Astrocyte of the cerebellum (primary cell): Measurements from ENCODE around the gene YDJC.
"Not testable (repeated sequence)": the region's sequence is repeated elsewhere in the genome, so short reads cannot be mapped to it uniquely, and the experiment has no call there.

Experiments
- DNase-seq: peaks from one replicate; pipeline ENCODE4 v3.0.0-alpha.2; 2011; ENCODE audit warnings: low read depth
- H3K4me3 ChIP-seq: 2 replicates; pipeline ENCODE4 v1.5.1; 2011; ENCODE audit warnings: mild to moderate bottlenecking, low read depth, low read length, moderate library complexity
- CTCF ChIP-seq: IDR thresholded peaks from 2 replicates; pipeline ENCODE4 v1.5.1; 2012; ENCODE audit warnings: low read length, low read depth, moderate library complexity, mild to moderate bottlenecking; ENCODE audit errors: missing control alignments
- in situ Hi-C: cut with HindIII; loops from 2 replicates; pipeline ENCODE4 v1.10.0; 2017; ENCODE audit warnings: low sequenced_read_pairs

The YDJC gene

GRCh38 chr22:21621025-21621424 is 8.8 kb downstream of the YDJC start:
- TF ChIP-seq CTCF = no peak
- DNase-seq = no peak
- in situ Hi-C loops = no loop called here

GRCh38 chr22:21617337-21617736 is 12.5 kb downstream of the YDJC start:
- in situ Hi-C loops, DNase-seq, H3K4me3 ChIP-seq: not testable (repeated sequence)

More at GRCh38 chr22:21621025-21621424, 8.8 kb downstream of the YDJC start:
- no peak overlapping the region for H3K4me3 ChIP-seq

GRCh38 chr22:21615731-21616130 is 14.1 kb downstream of the YDJC start:
- TF ChIP-seq CTCF = no peak
- DNase-seq = no peak
- H3K4me3 ChIP-seq = no peak overlapping the region
- in situ Hi-C loops = no loop called here

GRCh38 chr22:21613553-21614233 is 16.1 kb downstream of the YDJC start:
- DNase-seq = no peak
- in situ Hi-C loops = no loop called here
- no peak for TF ChIP-seq CTCF
- H3K4me3 ChIP-seq = no peak overlapping the region

- no peak for DNase-seq
- no peak for TF ChIP-seq CTCF
- in situ Hi-C loops = no loop called here
- no peak overlapping the region for H3K4me3 ChIP-seq
Measured at GRCh38 chr22:21612858-21613257, 17.0 kb downstream of the YDJC start.

- in situ Hi-C loops = no loop called here
- no peak overlapping the region for H3K4me3 ChIP-seq
- no peak for DNase-seq
- TF ChIP-seq CTCF = no peak
Measured at GRCh38 chr22:21611210-21611977, 18.4 kb downstream of the YDJC start.

GRCh38 chr22:21609556-21610157 is 20.2 kb downstream of the YDJC start:
- H3K4me3 ChIP-seq, in situ Hi-C loops, DNase-seq: not testable (repeated sequence)
